GM19468 (cell line): Measurements from ENCODE around the gene COL24A1.
"Not testable (repeated sequence)": the region's sequence is repeated elsewhere in the genome, so short reads cannot be mapped to it uniquely, and the experiment has no call there.

Experiments used
- ATAC-seq: cut with Tn5 transposase; IDR thresholded peaks from one replicate; pipeline ENCODE4 v1.9.1; 2021; ENCODE audit warnings: mild to moderate bottlenecking, moderate library complexity, moderate number of reproducible peaks; ENCODE audit not compliant: unreplicated experiment; ENCODE audit errors: extremely low read depth

The COL24A1 gene

GRCh38 chr1:86089765-86090164 lies 66.8 kb downstream of the COL24A1 start:
- ATAC-seq, result no peak

GRCh38 chr1:86085741-86086409 lies 70.7 kb downstream of the COL24A1 start:
- ATAC-seq, result no peak

GRCh38 chr1:86084998-86085397 lies 71.6 kb downstream of the COL24A1 start:
- no peak for ATAC-seq

- ATAC-seq, result no peak
These were observed 74.4 kb downstream of the COL24A1 start for GRCh38 chr1:86082183-86082582.

- not testable (repeated sequence) for ATAC-seq
These were observed 84.1 kb downstream of the COL24A1 start for GRCh38 chr1:86072474-86072873.

GRCh38 chr1:86071870-86072269 lies 84.7 kb downstream of the COL24A1 start:
- not testable (repeated sequence) for ATAC-seq

- no peak for ATAC-seq
These were observed 86.8 kb downstream of the COL24A1 start for GRCh38 chr1:86069757-86070145.

- no peak for ATAC-seq
These were observed 87.5 kb downstream of the COL24A1 start for GRCh38 chr1:86068841-86069756.

- ATAC-seq, result no peak
These were observed 88.3 kb downstream of the COL24A1 start for GRCh38 chr1:86068271-86068721.

- no peak for ATAC-seq
These were observed 88.9 kb downstream of the COL24A1 start for GRCh38 chr1:86067626-86068025.

- ATAC-seq, result no peak
These were observed 91.7 kb downstream of the COL24A1 start for GRCh38 chr1:86064899-86065298.

- no peak for ATAC-seq
These were observed 92.9 kb downstream of the COL24A1 start for GRCh38 chr1:86063721-86064120.

GRCh38 chr1:86062453-86062852 lies 94.1 kb downstream of the COL24A1 start:
- no peak for ATAC-seq

- no peak for ATAC-seq
These were observed 95.0 kb downstream of the COL24A1 start for GRCh38 chr1:86061551-86061990.

- no peak for ATAC-seq
These were observed 102.2 kb downstream of the COL24A1 start for GRCh38 chr1:86054396-86054795.

GRCh38 chr1:86052948-86053698 lies 103.4 kb downstream of the COL24A1 start:
- no peak for ATAC-seq

- ATAC-seq, result no peak
These were observed 121.5 kb downstream of the COL24A1 start for GRCh38 chr1:86035101-86035500.

- ATAC-seq, result no peak
These were observed 126.4 kb downstream of the COL24A1 start for GRCh38 chr1:86030180-86030579.

GRCh38 chr1:86018283-86018923 lies 138.2 kb downstream of the COL24A1 start:
- peak; percentile 62 for ATAC-seq
